ENCODE results near the gene UBASH3A. TPM values are rescaled to one million over a fixed set of nuclear protein-coding genes. Genes with fewer than 3 reads are reported as not detected.

UBASH3A gene
- total RNA-seq, 4 donors from 2014 or later: 0.31 to 0.96 (median 0.79) TPM; not detected in 1

DNA sequence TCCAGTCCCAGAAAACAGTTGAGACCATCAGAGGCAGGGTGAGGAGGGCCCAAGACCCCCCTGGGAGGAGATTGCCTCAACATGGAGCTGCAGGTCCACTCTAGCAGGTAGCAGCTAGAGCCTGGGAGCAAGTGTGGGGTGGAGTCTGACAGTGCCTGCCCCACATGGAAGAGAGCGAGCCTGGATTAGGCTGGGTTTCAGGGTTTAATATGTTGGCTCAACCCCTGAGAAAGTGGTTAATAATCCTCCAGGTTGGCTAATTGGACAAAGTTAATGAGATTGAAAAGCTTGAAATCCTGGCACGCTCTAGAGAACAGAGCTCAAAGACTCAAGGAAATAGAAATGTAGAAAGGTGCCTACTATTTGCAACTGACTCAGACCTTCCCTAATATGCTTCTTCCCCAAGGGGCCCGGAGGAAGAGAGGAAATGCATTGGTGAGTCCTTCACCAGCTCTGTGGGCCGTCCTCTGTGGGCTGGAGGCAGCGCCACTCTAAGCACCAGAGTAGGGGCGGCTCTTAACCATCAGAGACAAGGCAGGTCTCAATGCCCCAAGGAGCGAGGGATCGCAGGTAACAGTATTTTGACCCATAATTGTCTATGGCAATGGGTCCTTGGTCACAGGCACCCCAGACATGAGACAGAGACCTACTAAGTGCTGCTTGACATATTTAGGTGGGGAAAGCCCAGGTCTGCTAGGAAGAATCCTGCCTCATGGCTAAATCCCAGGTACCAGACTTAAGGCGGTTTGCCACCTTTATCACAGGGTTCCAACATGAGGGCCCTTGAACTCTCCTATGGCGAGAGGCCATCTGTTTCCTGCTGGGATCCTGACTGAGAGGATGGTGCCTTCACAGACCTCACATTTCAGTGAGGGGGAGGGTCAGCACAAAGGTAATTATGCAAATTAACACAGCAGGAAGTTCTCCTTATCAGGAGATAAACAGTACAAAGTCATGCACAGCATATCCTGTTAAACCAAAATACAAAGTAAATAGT lies 58.5 kb downstream of the UBASH3A start:
- no peak for ATAC-seq (ENCODE audit: low FRiP score)
- TF ChIP-seq, protein P1, sequence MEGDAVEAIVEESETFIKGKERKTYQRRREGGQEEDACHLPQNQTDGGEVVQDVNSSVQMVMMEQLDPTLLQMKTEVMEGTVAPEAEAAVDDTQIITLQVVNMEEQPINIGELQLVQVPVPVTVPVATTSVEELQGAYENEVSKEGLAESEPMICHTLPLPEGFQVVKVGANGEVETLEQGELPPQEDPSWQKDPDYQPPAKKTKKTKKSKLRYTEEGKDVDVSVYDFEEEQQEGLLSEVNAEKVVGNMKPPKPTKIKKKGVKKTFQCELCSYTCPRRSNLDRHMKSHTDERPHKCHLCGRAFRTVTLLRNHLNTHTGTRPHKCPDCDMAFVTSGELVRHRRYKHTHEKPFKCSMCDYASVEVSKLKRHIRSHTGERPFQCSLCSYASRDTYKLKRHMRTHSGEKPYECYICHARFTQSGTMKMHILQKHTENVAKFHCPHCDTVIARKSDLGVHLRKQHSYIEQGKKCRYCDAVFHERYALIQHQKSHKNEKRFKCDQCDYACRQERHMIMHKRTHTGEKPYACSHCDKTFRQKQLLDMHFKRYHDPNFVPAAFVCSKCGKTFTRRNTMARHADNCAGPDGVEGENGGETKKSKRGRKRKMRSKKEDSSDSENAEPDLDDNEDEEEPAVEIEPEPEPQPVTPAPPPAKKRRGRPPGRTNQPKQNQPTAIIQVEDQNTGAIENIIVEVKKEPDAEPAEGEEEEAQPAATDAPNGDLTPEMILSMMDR (IDR thresholded peaks at IDR 0.05): no peak
- DNase-seq (ENCODE audit: low spot score): no peak

- ATAC-seq (ENCODE audit: low FRiP score) (no peak), DNase-seq (ENCODE audit: low spot score) (no peak)
- TF ChIP-seq, protein P1 (IDR thresholded peaks at IDR 0.05): no peak
Measured at GRCh38 chr21:42463861-42464515, 60.3 kb downstream of the UBASH3A start.

DNA sequence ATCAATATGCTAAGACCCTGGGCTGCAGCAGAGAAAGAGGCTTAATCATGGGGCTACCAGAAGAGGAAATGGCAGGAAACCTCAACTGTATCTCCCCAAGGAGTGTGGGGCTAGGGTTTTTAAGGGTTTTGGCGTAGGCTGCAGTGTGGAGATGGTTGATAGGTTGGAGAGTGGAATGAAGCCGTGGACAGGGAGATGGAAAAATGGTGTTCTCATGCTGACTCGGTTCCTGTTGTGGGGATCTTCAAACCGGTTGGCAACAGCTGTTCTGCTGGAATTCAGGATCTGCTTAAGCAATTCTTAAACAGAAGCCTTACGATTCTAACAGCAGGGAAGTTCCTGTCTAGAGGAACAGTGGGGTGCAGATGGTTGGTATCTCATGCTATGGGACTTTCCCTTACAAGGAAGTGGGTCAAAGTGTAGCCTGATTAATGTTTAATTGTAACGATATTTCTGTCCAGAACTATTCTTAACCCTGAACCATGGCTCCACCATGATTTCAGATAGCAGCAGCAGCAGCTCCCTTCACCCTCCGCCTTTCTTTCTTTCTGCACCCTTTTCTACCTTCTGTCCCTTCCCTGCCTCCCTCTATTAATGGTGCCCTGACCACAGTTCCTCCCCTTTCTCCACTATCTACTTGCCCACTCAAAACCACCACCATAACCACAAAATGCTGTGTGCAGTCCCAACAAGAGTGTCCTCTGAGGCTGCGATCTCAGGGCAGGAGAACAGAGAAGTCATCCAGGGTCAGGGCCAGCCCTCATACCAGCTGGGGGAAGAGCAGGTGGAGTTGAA lies 61.5 kb downstream of the UBASH3A start:
- ATAC-seq (ENCODE audit: low FRiP score) (no peak), DNase-seq (ENCODE audit: low spot score) (no peak)
- TF ChIP-seq, protein P1 (IDR thresholded peaks at IDR 0.05): no peak

DNA sequence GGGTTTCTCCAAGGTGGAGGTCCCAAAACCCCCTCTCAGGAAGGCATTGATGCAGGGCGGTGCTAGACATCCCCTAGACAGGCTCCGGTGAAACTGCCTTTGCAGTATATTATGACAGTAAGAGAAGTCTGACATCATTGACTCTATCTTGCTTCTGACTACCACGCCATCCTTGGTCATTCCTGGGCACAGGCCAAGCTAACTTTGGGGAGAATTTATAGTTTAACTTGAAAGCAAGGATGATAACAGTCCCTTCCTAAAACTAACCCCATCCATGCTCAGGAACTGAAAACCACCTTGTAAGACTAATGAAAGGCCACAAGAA lies 62.1 kb downstream of the UBASH3A start:
- TF ChIP-seq, protein P1 (IDR thresholded peaks at IDR 0.05): no peak
- no peak for DNase-seq (ENCODE audit: low spot score)
- ATAC-seq (ENCODE audit: low FRiP score): no peak

GRCh38 chr21:42466700-42467099 lies 63.0 kb downstream of the UBASH3A start:
- no peak for ATAC-seq (ENCODE audit: low FRiP score)
- TF ChIP-seq, protein P1 (IDR thresholded peaks at IDR 0.05): no peak
- DNase-seq (ENCODE audit: low spot score): no peak

DNA sequence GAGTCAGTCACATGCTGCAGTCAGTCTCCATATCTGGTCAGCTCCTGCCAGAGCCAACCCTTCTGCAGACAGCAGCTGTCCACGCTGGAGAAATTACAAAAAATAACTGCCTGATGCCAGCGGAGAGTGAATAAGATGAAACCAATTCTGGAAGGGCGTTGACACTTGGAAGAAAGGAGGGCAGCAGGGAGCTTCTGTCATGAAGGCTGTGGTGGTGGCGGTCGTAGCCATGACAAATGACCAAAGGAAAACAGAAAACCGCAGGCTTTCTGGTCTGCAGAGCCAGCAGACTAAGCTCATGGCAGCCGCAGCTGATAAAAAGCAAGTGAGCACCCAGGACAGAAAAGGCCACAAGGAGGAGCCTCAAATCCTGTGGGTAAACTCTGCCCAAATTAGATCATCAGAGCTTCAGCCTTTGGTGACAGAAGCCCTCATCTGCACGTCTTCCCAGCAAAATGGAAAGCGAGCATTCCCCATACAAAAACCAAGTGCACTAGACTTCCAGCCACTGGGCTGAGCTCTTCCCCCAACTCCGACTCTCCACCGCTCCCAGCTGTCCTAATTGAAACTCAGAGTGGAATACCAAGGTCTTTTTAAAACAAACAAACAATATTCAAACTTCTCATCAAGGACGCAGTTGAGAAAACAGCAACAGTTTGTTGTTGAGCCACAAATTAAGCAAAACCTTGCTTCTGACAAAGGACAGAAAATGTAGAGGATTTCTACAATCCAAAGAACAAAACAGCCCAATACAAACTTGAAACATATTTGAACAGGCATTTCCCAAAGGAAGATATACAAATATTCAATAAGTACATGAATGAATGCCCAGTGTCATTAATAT lies 63.7 kb downstream of the UBASH3A start:
- TF ChIP-seq, protein P1 (IDR thresholded peaks at IDR 0.05): no peak
- DNase-seq (ENCODE audit: low spot score) (no peak), ATAC-seq (ENCODE audit: low FRiP score) (no peak)
